BE2C (cell line): ENCODE data around the gene RBM5.
"Not testable (repeated sequence)": the region's sequence is repeated elsewhere in the genome, so short reads cannot be mapped to it uniquely, and the experiment has no call there.

Source experiments
- DNase-seq: peaks from one replicate; pipeline ENCODE4 v3.0.0-alpha.2; 2020
- H3K27me3 ChIP-seq: fragments of 250-450 bp; sonication (Bioruptor Pico); 2 replicates; pipeline ENCODE4 v1.5.1; 2020; ENCODE audit warnings: mild to moderate bottlenecking
- H3K36me3 ChIP-seq: fragments of 250-450 bp; sonication (Bioruptor Pico); 2 replicates; pipeline ENCODE4 v1.5.1; 2020; ENCODE audit warnings: mild to moderate bottlenecking
- H3K4me1 ChIP-seq: fragments of 250-450 bp; sonication (Bioruptor Pico); 2 replicates; pipeline ENCODE4 v1.5.1; 2020
- H3K4me3 ChIP-seq: 2 replicates; pipeline ENCODE4 v1.5.1; 2011; ENCODE audit warnings: low read depth, low read length
- H3K9me3 ChIP-seq: fragments of 250-450 bp; sonication (Bioruptor Pico); 2 replicates; pipeline ENCODE4 v1.5.1; 2020
- CTCF ChIP-seq: IDR thresholded peaks from 2 replicates; pipeline ENCODE4 v1.5.1; 2012; ENCODE audit warnings: mild to moderate bottlenecking, low read depth, low read length

Gene RBM5

GRCh38 chr3:50078091-50078490, 10.6 kb upstream of the RBM5 start:
- H3K4me1 ChIP-seq = no peaks in the 10 kb centered on the region
- no peak for DNase-seq
- TF ChIP-seq CTCF = no peak
- H3K36me3 ChIP-seq = 0 out of 2 replicates have a peak, but pooled peaks cover 4% of the 10 kb centered on the region
- H3K27me3 ChIP-seq = no peaks in the 10 kb centered on the region
- no peak overlapping the region for H3K4me3 ChIP-seq
- H3K9me3 ChIP-seq = no peaks in the 10 kb centered on the region

GRCh38 chr3:50078622-50079021, 10.1 kb upstream of the RBM5 start:
- no peak for DNase-seq
- H3K4me3 ChIP-seq = no peak overlapping the region
- no peak for TF ChIP-seq CTCF
- no peaks in the 10 kb centered on the region for H3K9me3 ChIP-seq
- H3K4me1 ChIP-seq = no peaks in the 10 kb centered on the region
- H3K27me3 ChIP-seq = no peaks in the 10 kb centered on the region
- H3K36me3 ChIP-seq = 0 out of 2 replicates have a peak, but pooled peaks cover 4% of the 10 kb centered on the region

GRCh38 chr3:50084951-50085350, 3.8 kb upstream of the RBM5 start:
- not testable (repeated sequence) for H3K9me3 ChIP-seq, H3K27me3 ChIP-seq, H3K36me3 ChIP-seq, H3K4me3 ChIP-seq, DNase-seq, H3K4me1 ChIP-seq

- Histone ChIP-seq H3K27me3 (no peaks in the 10 kb centered on the region), H3K36me3 (peaks cover 33% of the 10 kb centered on the region), H3K4me1 (no peaks in the 10 kb centered on the region), H3K4me3 (peak overlapping the region; percentile 90), H3K9me3 (no peaks in the 10 kb centered on the region)
- no peak for TF ChIP-seq CTCF
- no peak for DNase-seq
Measured at GRCh38 chr3:50089609-50089945, 858 bp downstream of the RBM5 start.

- peak overlapping the region; percentile 90; the same call in 1 of the 2 replicates for H3K4me3 ChIP-seq
- no peak for DNase-seq
- no peaks in the 10 kb centered on the region for H3K4me1 ChIP-seq
- H3K27me3 ChIP-seq = no peaks in the 10 kb centered on the region
- TF ChIP-seq CTCF = no peak
- H3K36me3 ChIP-seq = peaks cover 47% of the 10 kb centered on the region
- H3K9me3 ChIP-seq = no peaks in the 10 kb centered on the region
Measured at GRCh38 chr3:50090984-50091383, 2.3 kb downstream of the RBM5 start.

GRCh38 chr3:50095352-50095998, 6.8 kb downstream of the RBM5 start:
- H3K4me1 ChIP-seq = no peaks in the 10 kb centered on the region
- peaks cover 56% of the 10 kb centered on the region for H3K36me3 ChIP-seq
- no peaks in the 10 kb centered on the region for H3K9me3 ChIP-seq
- no peak overlapping the region for H3K4me3 ChIP-seq
- H3K27me3 ChIP-seq = no peaks in the 10 kb centered on the region
- no peak for TF ChIP-seq CTCF
- no peak for DNase-seq

GRCh38 chr3:50100386-50100785, 11.7 kb downstream of the RBM5 start:
- Histone ChIP-seq H3K9me3 (no peaks in the 10 kb centered on the region), H3K4me1 (no peaks in the 10 kb centered on the region), H3K4me3 (no peak overlapping the region), H3K36me3 (peaks cover 55% of the 10 kb centered on the region), H3K27me3 (no peaks in the 10 kb centered on the region)
- no peak for DNase-seq
- no peak for TF ChIP-seq CTCF
